Right atrium auricular region (tissue), 2 donors: ENCODE measurements around the gene AAR2. TPM values are rescaled to one million over a fixed set of nuclear protein-coding genes. Genes with fewer than 3 reads are reported as not detected.

Source experiments
- DNase-seq: peaks from one replicate; pipeline ENCODE4 v3.0.0-alpha.2; 2019; ENCODE audit warnings: low spot score
- H3K27ac ChIP-seq, 2 donors: fragments of 200-600 bp; sonication (generic); 1 replicate in 1 of 2; 2 replicates in 1 of 2; pipeline ENCODE4 v1.5.1; 2016 to 2019
- H3K27me3 ChIP-seq, 2 donors: fragments of 200-600 bp; sonication (generic); one replicate each; pipeline versions ENCODE4 v1.5.1 to v1.6.0; 2017 to 2019
- H3K36me3 ChIP-seq: fragments of 200-600 bp; sonication (generic); one replicate; pipeline ENCODE4 v1.5.1; 2016
- H3K4me1 ChIP-seq, 2 donors: fragments of 200-600 bp; sonication (generic); one replicate each; pipeline versions ENCODE4 v1.5.1 to v1.6.0; 2017 to 2019
- H3K4me3 ChIP-seq, 2 donors: fragments of 200-600 bp; sonication (generic); 1 replicate in 1 of 2; 2 replicates in 1 of 2; pipeline ENCODE4 v1.5.1; 2017 to 2019; ENCODE audit warnings: mild to moderate bottlenecking in 1 of 2, moderate library complexity in 1 of 2
- H3K9me3 ChIP-seq, 2 donors: fragments of 200-600 bp; sonication (generic); one replicate each; pipeline ENCODE4 v1.5.1; 2019
- total RNA-seq, 2 donors: library from RNA; depleted of rRNA; stranded (reverse); fragments of >200 nt; gene quantifications; one replicate each; pipeline ENCODE4 v1.1.0, GENCODE V29; 2016
- TF ChIP-seq, protein P1 (sequence below), 2 donors: fragments of 200-600 bp; sonication (generic); IDR thresholded peaks; one replicate each; pipeline ENCODE4 v1.5.1; 2019; ENCODE audit warnings: antibody characterized with exemption in 2 of 2

The AAR2 gene
- total RNA-seq, 2 donors from 2014 or later, result 18.9 to 22.8 TPM

- DNase-seq, result no peak
- TF ChIP-seq, protein P1, sequence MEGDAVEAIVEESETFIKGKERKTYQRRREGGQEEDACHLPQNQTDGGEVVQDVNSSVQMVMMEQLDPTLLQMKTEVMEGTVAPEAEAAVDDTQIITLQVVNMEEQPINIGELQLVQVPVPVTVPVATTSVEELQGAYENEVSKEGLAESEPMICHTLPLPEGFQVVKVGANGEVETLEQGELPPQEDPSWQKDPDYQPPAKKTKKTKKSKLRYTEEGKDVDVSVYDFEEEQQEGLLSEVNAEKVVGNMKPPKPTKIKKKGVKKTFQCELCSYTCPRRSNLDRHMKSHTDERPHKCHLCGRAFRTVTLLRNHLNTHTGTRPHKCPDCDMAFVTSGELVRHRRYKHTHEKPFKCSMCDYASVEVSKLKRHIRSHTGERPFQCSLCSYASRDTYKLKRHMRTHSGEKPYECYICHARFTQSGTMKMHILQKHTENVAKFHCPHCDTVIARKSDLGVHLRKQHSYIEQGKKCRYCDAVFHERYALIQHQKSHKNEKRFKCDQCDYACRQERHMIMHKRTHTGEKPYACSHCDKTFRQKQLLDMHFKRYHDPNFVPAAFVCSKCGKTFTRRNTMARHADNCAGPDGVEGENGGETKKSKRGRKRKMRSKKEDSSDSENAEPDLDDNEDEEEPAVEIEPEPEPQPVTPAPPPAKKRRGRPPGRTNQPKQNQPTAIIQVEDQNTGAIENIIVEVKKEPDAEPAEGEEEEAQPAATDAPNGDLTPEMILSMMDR (IDR thresholded peaks at IDR 0.05), result no peak
- Histone ChIP-seq H3K27me3 (no peaks in the 10 kb centered on the region), H3K36me3 (no peaks in the 10 kb centered on the region), H3K9me3 (no peaks in the 10 kb centered on the region), H3K4me1 (no peaks in the 10 kb centered on the region), H3K4me3 (no peak overlapping the region), H3K27ac (no peak overlapping the region)
Observed at GRCh38 chr20:36200451-36200850, 35.8 kb upstream of the AAR2 start.

GRCh38 chr20:36201198-36201597 lies 35.1 kb upstream of the AAR2 start:
- DNase-seq, result no peak
- H3K36me3 ChIP-seq, result no peaks in the 10 kb centered on the region
- TF ChIP-seq, protein P1 (IDR thresholded peaks at IDR 0.05), result no peak

GRCh38 chr20:36202891-36203338 lies 33.4 kb upstream of the AAR2 start:
- Histone ChIP-seq H3K27me3 (no peaks in the 10 kb centered on the region), H3K9me3 (no peaks in the 10 kb centered on the region), H3K36me3 (no peaks in the 10 kb centered on the region), H3K4me1 (no peaks in the 10 kb centered on the region), H3K27ac (no peak overlapping the region), H3K4me3 (no peak overlapping the region)
- peak; percentile 59 for DNase-seq
- TF ChIP-seq, protein P1 (IDR thresholded peaks at IDR 0.05), result peak; percentile 94 to 97

More at GRCh38 chr20:36201198-36201597, 35.1 kb upstream of the AAR2 start:
- Histone ChIP-seq H3K4me1 (no peaks in the 10 kb centered on the region), H3K9me3 (no peaks in the 10 kb centered on the region), H3K4me3 (no peak overlapping the region), H3K27me3 (no peaks in the 10 kb centered on the region), H3K27ac (no peak overlapping the region)

- Histone ChIP-seq H3K27ac (no peak overlapping the region), H3K27me3 (no peaks in the 10 kb centered on the region), H3K4me3 (no peak overlapping the region), H3K9me3 (no peaks in the 10 kb centered on the region), H3K4me1 (no peaks in the 10 kb centered on the region), H3K36me3 (no peaks in the 10 kb centered on the region)
- TF ChIP-seq, protein P1 (IDR thresholded peaks at IDR 0.05), result no peak
- DNase-seq, result no peak
Observed at GRCh38 chr20:36203861-36204260, 32.4 kb upstream of the AAR2 start.

DNA sequence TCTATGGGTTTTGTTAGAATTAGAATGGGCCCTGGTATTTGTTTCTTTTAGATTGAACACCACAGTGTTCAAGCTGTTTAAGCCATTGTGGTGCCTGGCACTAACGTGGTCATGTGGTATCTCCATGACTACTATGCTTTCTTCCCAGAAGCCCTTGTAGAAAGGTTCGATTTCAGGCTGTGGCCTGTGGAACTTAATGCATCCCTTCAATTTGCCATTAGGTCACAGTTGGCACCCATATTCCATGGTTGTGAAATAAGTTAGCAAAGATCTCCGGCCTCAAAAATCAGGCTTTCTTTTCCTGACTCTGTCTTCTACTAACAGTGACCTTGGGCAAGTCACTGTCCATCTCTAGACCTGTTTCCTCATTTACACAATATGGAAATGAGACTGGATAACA lies 31.3 kb upstream of the AAR2 start:
- no peak overlapping the region for H3K4me3 ChIP-seq
- H3K27me3 ChIP-seq, result no peaks in the 10 kb centered on the region
- TF ChIP-seq, protein P1 (IDR thresholded peaks at IDR 0.05), result no peak
- H3K27ac ChIP-seq, result no peak overlapping the region
- no peaks in the 10 kb centered on the region for H3K9me3 ChIP-seq
- no peaks in the 10 kb centered on the region for H3K4me1 ChIP-seq
- DNase-seq, result no peak
- H3K36me3 ChIP-seq, result no peaks in the 10 kb centered on the region

DNA sequence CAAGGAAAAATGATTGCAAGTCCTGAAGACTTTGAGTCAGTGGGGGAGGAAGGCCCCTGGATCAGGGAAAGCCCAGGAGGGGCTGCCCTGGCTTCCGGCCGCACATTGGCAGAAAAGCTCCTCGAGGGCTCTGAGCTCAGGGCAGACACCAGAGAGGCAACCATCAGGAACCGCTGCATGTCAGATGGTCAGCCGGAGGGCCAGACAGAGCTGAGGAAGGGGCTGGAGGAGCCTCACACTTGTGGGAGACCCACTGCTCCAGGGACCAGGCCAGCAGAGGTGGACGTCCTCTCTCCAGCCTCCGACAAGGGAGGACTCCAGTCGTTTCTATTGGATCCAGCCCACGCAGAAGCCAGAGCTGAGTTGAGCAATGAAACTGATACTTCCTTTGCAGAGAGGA lies 30.2 kb upstream of the AAR2 start:
- DNase-seq, result no peak
- H3K9me3 ChIP-seq, result no peaks in the 10 kb centered on the region
- TF ChIP-seq, protein P1 (IDR thresholded peaks at IDR 0.05), result no peak
- no peaks in the 10 kb centered on the region for H3K36me3 ChIP-seq
- no peak overlapping the region for H3K4me3 ChIP-seq
- no peak overlapping the region for H3K27ac ChIP-seq
- H3K27me3 ChIP-seq, result no peaks in the 10 kb centered on the region
- no peaks in the 10 kb centered on the region for H3K4me1 ChIP-seq
